WTC11 (cell line): ENCODE measurements around the gene ARMH4. TPM values are rescaled to one million over a fixed set of nuclear protein-coding genes. Genes with fewer than 3 reads are reported as not detected.

Experiments
- ATAC-seq: fragments of 200-7000 bp; cut with Tn5 transposase; 2 replicates; pipeline ENCODE4 v1.10.0; 2021; ENCODE audit warnings: mild to moderate bottlenecking, moderate library complexity
- CTCF ChIA-PET: fragments of 300-600 bp; sonication (Branson Sonifier 250); formaldehyde crosslinking; loops from one replicate; lab custom pipeline; 2021; ENCODE audit warnings: antibody characterized with exemption; lab: Charles Lee
- POLR2A ChIA-PET: fragments of 350-600 bp; sonication (Branson Sonifier 250); formaldehyde crosslinking; loops from one replicate; lab custom pipeline; 2021; ENCODE audit warnings: antibody characterized with exemption; lab: Charles Lee
- DNase-seq: peaks from one replicate; pipeline ENCODE4 v3.0.0; 2021; ENCODE audit warnings: low spot score
- H3K27ac Mint-ChIP-seq: 2 replicates; pipeline ENCODE4 v1.8.0; 2021; ENCODE audit warnings: mixed read lengths
- H3K27me3 Mint-ChIP-seq: 2 replicates; pipeline ENCODE4 v1.8.0; 2021; ENCODE audit warnings: low read depth, mild to moderate bottlenecking, moderate library complexity, mixed read lengths
- H3K36me3 Mint-ChIP-seq: 2 replicates; pipeline ENCODE4 v1.8.0; 2021; ENCODE audit warnings: mixed read lengths
- H3K4me1 Mint-ChIP-seq: 2 replicates; pipeline ENCODE4 v1.8.0; 2022; ENCODE audit warnings: mixed read lengths
- H3K4me3 Mint-ChIP-seq: 2 replicates; pipeline ENCODE4 v1.8.0; 2021; ENCODE audit warnings: mild to moderate bottlenecking, moderate library complexity, mixed read lengths
- H3K9me3 Mint-ChIP-seq: 2 replicates; pipeline ENCODE4 v1.8.0; 2021; ENCODE audit warnings: mixed read lengths
- ELF4 ChIP-seq: sonication (generic); formaldehyde crosslinking; IDR thresholded peaks from 2 replicates; pipeline ENCODE4 v1.8.1; 2022; ENCODE audit warnings: low read depth, mild to moderate bottlenecking, moderate library complexity, missing genetic modification reagents
- EMX1 ChIP-seq: fragments of 250-450 bp; sonication (Bioruptor Pico); IDR thresholded peaks from 2 replicates; pipeline ENCODE4 v1.8.0; 2021; ENCODE audit warnings: mild to moderate bottlenecking
- ESRRA ChIP-seq: sonication (generic); formaldehyde crosslinking; IDR thresholded peaks from 2 replicates; pipeline ENCODE4 v1.8.1; 2022; ENCODE audit warnings: mild to moderate bottlenecking, missing genetic modification reagents, borderline replicate concordance
- ETV6 ChIP-seq: sonication (generic); formaldehyde crosslinking; IDR thresholded peaks from 2 replicates; pipeline ENCODE4 v1.8.1; 2022; ENCODE audit warnings: mild to moderate bottlenecking, missing genetic modification reagents
- NR2C2 ChIP-seq: sonication (generic); formaldehyde crosslinking; IDR thresholded peaks from 2 replicates; pipeline ENCODE4 v1.8.0; 2022; ENCODE audit warnings: mild to moderate bottlenecking, missing genetic modification reagents
- NR3C1 ChIP-seq: sonication (generic); formaldehyde crosslinking; conservative IDR thresholded peaks from 2 replicates; pipeline ENCODE4 v1.8.1; 2023; ENCODE audit warnings: low read depth, mild to moderate bottlenecking, missing genetic modification reagents
- SMAD3 ChIP-seq: sonication (generic); formaldehyde crosslinking; IDR thresholded peaks from 2 replicates; pipeline ENCODE4 v1.8.0; 2022; ENCODE audit warnings: missing genetic modification reagents, mild to moderate bottlenecking, borderline replicate concordance
- TCF7 ChIP-seq: sonication (generic); formaldehyde crosslinking; IDR thresholded peaks from 2 replicates; pipeline ENCODE4 v1.8.0; 2022; ENCODE audit warnings: mild to moderate bottlenecking, low read depth, missing genetic modification reagents, moderate library complexity
- TEAD4 ChIP-seq: sonication (generic); formaldehyde crosslinking; IDR thresholded peaks from 2 replicates; pipeline ENCODE4 v1.8.0; 2022; ENCODE audit warnings: mild to moderate bottlenecking, missing genetic modification reagents
- TP53 ChIP-seq: sonication (generic); formaldehyde crosslinking; IDR thresholded peaks from 2 replicates; pipeline ENCODE4 v1.8.1; 2023; ENCODE audit warnings: mild to moderate bottlenecking, missing genetic modification reagents
- ZNF232 ChIP-seq: sonication (generic); formaldehyde crosslinking; IDR thresholded peaks from 2 replicates; pipeline ENCODE4 v1.8.0; 2022; ENCODE audit warnings: mild to moderate bottlenecking, missing genetic modification reagents
- ZNF396 ChIP-seq: fragments of 250-450 bp; sonication (Bioruptor Pico); IDR thresholded peaks from 2 replicates; pipeline ENCODE4 v1.8.0; 2021; ENCODE audit warnings: mild to moderate bottlenecking, moderate library complexity, borderline replicate concordance
- total RNA-seq: library from RNA; stranded (reverse); gene quantifications from 3 replicates; pipeline ENCODE4 v1.2.3, GENCODE V29; 2021
- TF ChIP-seq, protein P1 (sequence below): sonication (generic); formaldehyde crosslinking; IDR thresholded peaks from 2 replicates; pipeline ENCODE4 v1.8.0; 2022; ENCODE audit warnings: mild to moderate bottlenecking, missing genetic modification reagents
- TF ChIP-seq, protein P2 (sequence below): sonication (generic); formaldehyde crosslinking; IDR thresholded peaks from 2 replicates; pipeline ENCODE4 v1.8.1; 2022; ENCODE audit warnings: mild to moderate bottlenecking, missing genetic modification reagents, moderate library complexity, borderline replicate concordance
- TF ChIP-seq, protein P3 (sequence below): sonication (generic); formaldehyde crosslinking; IDR thresholded peaks from 2 replicates; pipeline ENCODE4 v1.8.1; 2022; ENCODE audit warnings: low read depth, mild to moderate bottlenecking, moderate library complexity, missing genetic modification reagents, borderline replicate concordance
- TF ChIP-seq, protein P4 (sequence below): sonication (generic); formaldehyde crosslinking; IDR thresholded peaks from 2 replicates; pipeline ENCODE4 v1.8.0; 2022; ENCODE audit warnings: missing genetic modification reagents

The ARMH4 gene
- total RNA-seq, 1 experiment from 2014 or later, result 12.2 TPM

DNA sequence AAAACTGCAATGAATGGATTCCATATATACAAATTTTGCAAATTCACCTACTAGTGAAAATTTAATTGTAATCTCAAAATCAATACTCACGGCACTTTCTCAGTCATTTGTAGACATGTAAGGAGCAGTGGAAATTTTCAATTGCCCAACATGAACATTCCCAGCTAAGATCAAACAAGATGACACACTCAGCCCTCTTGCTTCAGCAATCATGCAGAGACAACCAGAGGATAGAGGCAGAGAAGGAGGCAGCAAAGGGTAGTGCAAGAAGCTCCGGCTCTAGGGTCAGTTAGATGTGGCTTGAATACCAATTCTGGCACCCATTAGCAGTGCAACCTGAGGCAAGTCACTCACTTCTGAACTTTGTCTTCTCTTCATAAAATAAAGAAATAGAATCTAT lies 194.6 kb downstream of the ARMH4 start:
- POLR2A ChIA-PET, result no interaction called here
- H3K36me3 Mint-ChIP-seq, result no peaks in the 10 kb centered on the region
- ATAC-seq (no peak), DNase-seq (no peak)
- H3K9me3 Mint-ChIP-seq, result peaks cover 31% of the 10 kb centered on the region
- CTCF ChIA-PET, result no interaction called here
- H3K4me1 Mint-ChIP-seq, result peaks cover 19% of the 10 kb centered on the region
- H3K4me3 Mint-ChIP-seq, result no peak overlapping the region
- TF ChIP-seq, protein P1, sequence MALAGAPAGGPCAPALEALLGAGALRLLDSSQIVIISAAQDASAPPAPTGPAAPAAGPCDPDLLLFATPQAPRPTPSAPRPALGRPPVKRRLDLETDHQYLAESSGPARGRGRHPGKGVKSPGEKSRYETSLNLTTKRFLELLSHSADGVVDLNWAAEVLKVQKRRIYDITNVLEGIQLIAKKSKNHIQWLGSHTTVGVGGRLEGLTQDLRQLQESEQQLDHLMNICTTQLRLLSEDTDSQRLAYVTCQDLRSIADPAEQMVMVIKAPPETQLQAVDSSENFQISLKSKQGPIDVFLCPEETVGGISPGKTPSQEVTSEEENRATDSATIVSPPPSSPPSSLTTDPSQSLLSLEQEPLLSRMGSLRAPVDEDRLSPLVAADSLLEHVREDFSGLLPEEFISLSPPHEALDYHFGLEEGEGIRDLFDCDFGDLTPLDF (CRISPR knock-in tag), result no peak
- TF ChIP-seq, protein P2, sequence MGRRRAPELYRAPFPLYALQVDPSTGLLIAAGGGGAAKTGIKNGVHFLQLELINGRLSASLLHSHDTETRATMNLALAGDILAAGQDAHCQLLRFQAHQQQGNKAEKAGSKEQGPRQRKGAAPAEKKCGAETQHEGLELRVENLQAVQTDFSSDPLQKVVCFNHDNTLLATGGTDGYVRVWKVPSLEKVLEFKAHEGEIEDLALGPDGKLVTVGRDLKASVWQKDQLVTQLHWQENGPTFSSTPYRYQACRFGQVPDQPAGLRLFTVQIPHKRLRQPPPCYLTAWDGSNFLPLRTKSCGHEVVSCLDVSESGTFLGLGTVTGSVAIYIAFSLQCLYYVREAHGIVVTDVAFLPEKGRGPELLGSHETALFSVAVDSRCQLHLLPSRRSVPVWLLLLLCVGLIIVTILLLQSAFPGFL, result no peak
- TF ChIP-seq SMAD3 (CRISPR knock-in tag) (no peak), ESRRA (CRISPR knock-in tag) (no peak), TP53 (no peak), TCF7 (no peak), ELF4 (CRISPR knock-in tag) (no peak), NR3C1 (CRISPR knock-in tag) (no peak), ZNF396 (CRISPR knock-in tag) (no peak), EMX1 (CRISPR knock-in tag) (no peak), ETV6 (CRISPR knock-in tag) (no peak), TEAD4 (CRISPR knock-in tag) (no peak), ZNF232 (no peak), NR2C2 (CRISPR knock-in tag) (no peak)
- TF ChIP-seq, protein P3, sequence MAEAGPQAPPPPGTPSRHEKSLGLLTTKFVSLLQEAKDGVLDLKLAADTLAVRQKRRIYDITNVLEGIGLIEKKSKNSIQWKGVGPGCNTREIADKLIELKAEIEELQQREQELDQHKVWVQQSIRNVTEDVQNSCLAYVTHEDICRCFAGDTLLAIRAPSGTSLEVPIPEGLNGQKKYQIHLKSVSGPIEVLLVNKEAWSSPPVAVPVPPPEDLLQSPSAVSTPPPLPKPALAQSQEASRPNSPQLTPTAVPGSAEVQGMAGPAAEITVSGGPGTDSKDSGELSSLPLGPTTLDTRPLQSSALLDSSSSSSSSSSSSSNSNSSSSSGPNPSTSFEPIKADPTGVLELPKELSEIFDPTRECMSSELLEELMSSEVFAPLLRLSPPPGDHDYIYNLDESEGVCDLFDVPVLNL, result no peak
- TF ChIP-seq, protein P4, sequence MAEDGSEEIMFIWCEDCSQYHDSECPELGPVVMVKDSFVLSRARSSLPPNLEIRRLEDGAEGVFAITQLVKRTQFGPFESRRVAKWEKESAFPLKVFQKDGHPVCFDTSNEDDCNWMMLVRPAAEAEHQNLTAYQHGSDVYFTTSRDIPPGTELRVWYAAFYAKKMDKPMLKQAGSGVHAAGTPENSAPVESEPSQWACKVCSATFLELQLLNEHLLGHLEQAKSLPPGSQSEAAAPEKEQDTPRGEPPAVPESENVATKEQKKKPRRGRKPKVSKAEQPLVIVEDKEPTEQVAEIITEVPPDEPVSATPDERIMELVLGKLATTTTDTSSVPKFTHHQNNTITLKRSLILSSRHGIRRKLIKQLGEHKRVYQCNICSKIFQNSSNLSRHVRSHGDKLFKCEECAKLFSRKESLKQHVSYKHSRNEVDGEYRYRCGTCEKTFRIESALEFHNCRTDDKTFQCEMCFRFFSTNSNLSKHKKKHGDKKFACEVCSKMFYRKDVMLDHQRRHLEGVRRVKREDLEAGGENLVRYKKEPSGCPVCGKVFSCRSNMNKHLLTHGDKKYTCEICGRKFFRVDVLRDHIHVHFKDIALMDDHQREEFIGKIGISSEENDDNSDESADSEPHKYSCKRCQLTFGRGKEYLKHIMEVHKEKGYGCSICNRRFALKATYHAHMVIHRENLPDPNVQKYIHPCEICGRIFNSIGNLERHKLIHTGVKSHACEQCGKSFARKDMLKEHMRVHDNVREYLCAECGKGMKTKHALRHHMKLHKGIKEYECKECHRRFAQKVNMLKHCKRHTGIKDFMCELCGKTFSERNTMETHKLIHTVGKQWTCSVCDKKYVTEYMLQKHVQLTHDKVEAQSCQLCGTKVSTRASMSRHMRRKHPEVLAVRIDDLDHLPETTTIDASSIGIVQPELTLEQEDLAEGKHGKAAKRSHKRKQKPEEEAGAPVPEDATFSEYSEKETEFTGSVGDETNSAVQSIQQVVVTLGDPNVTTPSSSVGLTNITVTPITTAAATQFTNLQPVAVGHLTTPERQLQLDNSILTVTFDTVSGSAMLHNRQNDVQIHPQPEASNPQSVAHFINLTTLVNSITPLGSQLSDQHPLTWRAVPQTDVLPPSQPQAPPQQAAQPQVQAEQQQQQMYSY, result no peak
- H3K27ac Mint-ChIP-seq, result no peak overlapping the region
- H3K27me3 Mint-ChIP-seq, result no peaks in the 10 kb centered on the region

Other genes with a start within 250 kb of the ARMH4 start
- 30.9 to 35.5 TPM (median 32.5 TPM) in 3 replicates for gene ACTR10, start 47.9 kb upstream of the ARMH4 start, total RNA-seq
- 260 to 286 TPM (median 270 TPM) in 3 replicates for gene PSMA3, start 92.6 kb upstream of the ARMH4 start, total RNA-seq
- 12.5 to 15.0 TPM (median 12.6 TPM) in 3 replicates for gene ARID4A, start 146.3 kb upstream of the ARMH4 start, total RNA-seq
- gene TOMM20L, start 243.7 kb upstream of the ARMH4 start, total RNA-seq, result not detected in 3 replicates